IMR-90 (cell line): ENCODE results near the gene NPR2. TPM values are rescaled to one million over a fixed set of nuclear protein-coding genes. Genes with fewer than 3 reads are reported as not detected.

Experiments used
- ATAC-seq: fragments of 200-7000 bp; cut with Tn5 transposase; 2 replicates; pipeline ENCODE4 v1.9.1; 2020; ENCODE audit warnings: low read depth, mild to moderate bottlenecking, moderate library complexity
- BruUV-seq: library from RNA; stranded (reverse); fragments of 400-500 nt; replicated peaks from 2 replicates; lab custom pipeline; 2021; lab: Mats Ljungman, UMichigan
- CTCF ChIA-PET: fragments of 300-600 bp; formaldehyde crosslinking; extraction: SDS; loops from one replicate; lab custom pipeline; 2021; ENCODE audit warnings: antibody characterized with exemption; lab: Yijun Ruan, JAX
- POLR2A ChIA-PET: fragments of 300-600 bp; sonication (Branson Sonifier 250); formaldehyde crosslinking; loops from one replicate; lab custom pipeline; 2022; ENCODE audit warnings: antibody characterized with exemption; ENCODE audit not compliant: unreplicated experiment; lab: Charles Lee
- DNase-seq: peaks from one replicate; pipeline ENCODE4 v3.0.0; 2013
- H2AFZ ChIP-seq: replicated peaks from 2 replicates; pipeline ENCODE3; 2013; ENCODE audit warnings: low read length, mild to moderate bottlenecking; ENCODE audit not compliant: poor library complexity
- H2AK5ac ChIP-seq: 2 replicates; pipeline ENCODE4 v1.6.1; 2013; ENCODE audit warnings: low read depth, low read length, inconsistent platforms
- H2AK9ac ChIP-seq: replicated peaks from 2 replicates; pipeline ENCODE3; 2013; ENCODE audit warnings: mild to moderate bottlenecking, low read depth, low read length, moderate library complexity; ENCODE audit not compliant: poor library complexity
- H2BK120ac ChIP-seq: 2 replicates; pipeline ENCODE4 v1.6.1; 2013; ENCODE audit warnings: low read depth, low read length, inconsistent platforms
- H2BK15ac ChIP-seq: 3 replicates; pipeline ENCODE4 v1.6.1; 2013; ENCODE audit warnings: low read depth, low read length, inconsistent platforms
- H2BK20ac ChIP-seq: 2 replicates; pipeline ENCODE4 v1.6.1; 2013; ENCODE audit warnings: low read depth, mild to moderate bottlenecking, inconsistent platforms, low read length, moderate library complexity
- H2BK5ac ChIP-seq: 2 replicates; pipeline ENCODE4 v1.6.1; 2013; ENCODE audit warnings: mild to moderate bottlenecking, low read depth, low read length, inconsistent platforms; ENCODE audit not compliant: poor library complexity, severe bottlenecking
- H3K14ac ChIP-seq: replicated peaks from 2 replicates; pipeline ENCODE4 v1.6.1; 2013; ENCODE audit warnings: low read depth, low read length, inconsistent platforms
- H3K18ac ChIP-seq: 2 replicates; pipeline ENCODE4 v1.6.1; 2013; ENCODE audit warnings: low read depth, low read length, control low read depth
- H3K23ac ChIP-seq: 2 replicates; pipeline ENCODE4 v1.6.1; 2013; ENCODE audit warnings: low read depth, low read length, inconsistent platforms
- H3K27ac ChIP-seq: 2 replicates; pipeline ENCODE4 v1.5.1; 2013; ENCODE audit warnings: mild to moderate bottlenecking, control low read depth, low read length; ENCODE audit not compliant: insufficient read depth
- H3K27me3 ChIP-seq: 2 replicates; pipeline ENCODE4 v1.6.1; 2013; ENCODE audit warnings: low read length; ENCODE audit not compliant: control insufficient read depth, insufficient read depth
- H3K36me3 ChIP-seq: 2 replicates; pipeline ENCODE4 v1.6.1; 2013; ENCODE audit warnings: low read length, mixed read lengths; ENCODE audit not compliant: control insufficient read depth, insufficient read depth
- H3K4ac ChIP-seq: 2 replicates; pipeline ENCODE4 v1.6.1; 2013; ENCODE audit warnings: low read depth, low read length, inconsistent platforms
- H3K4me1 ChIP-seq: 2 replicates; pipeline ENCODE4 v1.6.1; 2013; ENCODE audit warnings: low read length, mixed read lengths; ENCODE audit not compliant: control insufficient read depth, insufficient read depth
- H3K4me2 ChIP-seq: 2 replicates; pipeline ENCODE4 v1.6.1; 2013; ENCODE audit warnings: low read depth, mild to moderate bottlenecking, control low read depth, low read length, moderate library complexity
- H3K4me3 ChIP-seq: 2 replicates; pipeline ENCODE4 v1.5.1; 2013; ENCODE audit warnings: low read depth, mild to moderate bottlenecking, control low read depth, low read length, moderate library complexity; ENCODE audit not compliant: insufficient read depth
- H3K56ac ChIP-seq: 2 replicates; pipeline ENCODE4 v1.6.1; 2013; ENCODE audit warnings: low read length, inconsistent platforms; ENCODE audit not compliant: insufficient read depth; ENCODE audit errors: extremely low read depth
- H3K79me1 ChIP-seq, 2 experiments: 2 replicates each; pipeline ENCODE4 v1.6.1; 2013; ENCODE audit warnings: low read length in 2 of 2, inconsistent platforms in 1 of 2, low read depth in 1 of 2
- H3K9ac ChIP-seq: 2 replicates; pipeline ENCODE4 v1.6.1; 2013; ENCODE audit warnings: low read depth, low read length, control low read depth
- H3K9me1 ChIP-seq: 2 replicates; pipeline ENCODE4 v1.6.1; 2013; ENCODE audit warnings: low read length, inconsistent platforms; ENCODE audit not compliant: insufficient read depth
- H3K9me3 ChIP-seq: 2 replicates; pipeline ENCODE4 v1.6.1; 2013; ENCODE audit warnings: low read length; ENCODE audit not compliant: control insufficient read depth, insufficient read depth
- H4K20me1 ChIP-seq: 2 replicates; pipeline ENCODE4 v1.6.1; 2013; ENCODE audit warnings: low read length, inconsistent platforms; ENCODE audit not compliant: insufficient read depth
- H4K5ac ChIP-seq: 2 replicates; pipeline ENCODE4 v1.6.1; 2013; ENCODE audit warnings: mild to moderate bottlenecking, low read depth, low read length, control low read depth
- H4K8ac ChIP-seq, 2 experiments: 2 replicates each; pipeline ENCODE4 v1.6.1; 2013; ENCODE audit warnings: low read depth in 2 of 2, low read length in 2 of 2, control low read depth in 1 of 2, inconsistent platforms in 1 of 2
- H4K91ac ChIP-seq: 2 replicates; pipeline ENCODE4 v1.6.1; 2013; ENCODE audit warnings: low read depth, low read length, inconsistent platforms; ENCODE audit not compliant: insufficient read depth
- BHLHE40 ChIP-seq: fragments of 150-350 bp; IDR thresholded peaks from 2 replicates; pipeline ENCODE4 v1.6.1; 2016; ENCODE audit warnings: mild to moderate bottlenecking, low read depth, low read length
- CEBPB ChIP-seq: IDR thresholded peaks from 2 replicates; pipeline ENCODE4 v1.6.1; 2012; ENCODE audit warnings: low read depth, low read length, improper control_type of control experiment
- FOS ChIP-seq: fragments of 150-350 bp; IDR thresholded peaks from 2 replicates; pipeline ENCODE4 v1.6.1; 2016; ENCODE audit warnings: low read depth, low read length
- MAFK ChIP-seq: IDR thresholded peaks from 2 replicates; pipeline ENCODE4 v1.6.1; 2012; ENCODE audit warnings: low read depth, low read length, improper control_type of control experiment
- MXI1 ChIP-seq: IDR thresholded peaks from 2 replicates; pipeline ENCODE4 v1.6.1; 2012; ENCODE audit warnings: low read depth, mild to moderate bottlenecking, low read length, moderate library complexity, borderline replicate concordance
- NFE2L2 ChIP-seq: fragments of 150-350 bp; IDR thresholded peaks from 2 replicates; pipeline ENCODE4 v1.6.1; 2016; ENCODE audit warnings: low read depth, mild to moderate bottlenecking, low read length
- POLR2A ChIP-seq: IDR thresholded peaks from 2 replicates; pipeline ENCODE4 v1.6.1; 2012; ENCODE audit warnings: mild to moderate bottlenecking, low read depth, low read length
- RAD21 ChIP-seq: IDR thresholded peaks from 2 replicates; pipeline ENCODE4 v1.6.1; 2012; ENCODE audit warnings: low read length, improper control_type of control experiment
- RFX5 ChIP-seq: IDR thresholded peaks from 2 replicates; pipeline ENCODE4 v1.8.0; 2012; ENCODE audit warnings: low read depth, mild to moderate bottlenecking, low read length, moderate library complexity
- SMC3 ChIP-seq: fragments of 150-350 bp; IDR thresholded peaks from 2 replicates; pipeline ENCODE4 v1.6.1; 2016; ENCODE audit warnings: low read depth, mild to moderate bottlenecking, antibody characterized with exemption, low read length, moderate library complexity
- WGBS, 2 experiments: methylation state at CpG; one replicate each; pipeline versions ENCODE4 v1.1.5 to v1.1.7; 2013; ENCODE audit warnings: missing lambda C conversion rate in 2 of 2; ENCODE audit not compliant: insufficient read length in 1 of 2; ENCODE audit errors: extremely low coverage in 2 of 2; 5-methylcytosine and 5-hydroxymethylcytosine counted together
- dilution Hi-C: fragments of 300-500 bp; cut with HindIII; formaldehyde crosslinking; loops from one replicate; pipeline ENCODE4 v1.14.3; 2018; ENCODE audit warnings: low sequenced_read_pairs; ENCODE audit not compliant: unreplicated experiment
- in situ Hi-C: fragments of 300-500 bp; cut with MboI; formaldehyde crosslinking; loops from 3 replicates; pipeline ENCODE4 v1.14.3; 2019; ENCODE audit warnings: low sequenced_read_pairs, inconsistent platforms, mixed read lengths
- intact Hi-C: fragments of 100-400 bp; cut with micrococcal nuclease; formaldehyde crosslinking; loops from 2 replicates; pipeline ENCODE4 v1.10.0; 2022
- polyA plus RNA-seq, 3 experiments: library from polyadenylated mRNA; depleted of rRNA; stranded (reverse); fragments of >200 nt; gene quantifications; 2 replicates each; pipeline ENCODE4 v1.2.3, GENCODE V29; 2012; ENCODE audit warnings: low replicate concordance in 1 of 3
- total RNA-seq: library from RNA; depleted of rRNA; stranded (reverse); fragments of >200 nt; gene quantifications from 2 replicates; pipeline ENCODE4 v1.2.3, GENCODE V29; 2012
- TF ChIP-seq, protein P1 (sequence below): fragments of 150-350 bp; IDR thresholded peaks from 2 replicates; pipeline ENCODE4 v1.6.1; 2017; ENCODE audit warnings: mild to moderate bottlenecking, antibody characterized with exemption, low read length, low read depth
- TF ChIP-seq, protein P2 (sequence below): conservative IDR thresholded peaks from 2 replicates; pipeline ENCODE4 v1.5.1; 2012; ENCODE audit warnings: mild to moderate bottlenecking, low read depth, low read length, improper control_type of control experiment
- TF ChIP-seq, protein P3 (sequence below): fragments of 150-350 bp; IDR thresholded peaks from 2 replicates; pipeline ENCODE4 v1.6.1; 2016; ENCODE audit warnings: low read depth, mild to moderate bottlenecking, low read length, moderate library complexity, borderline replicate concordance

NPR2 gene
- total and polyA plus RNA-seq, 2 of the 4 experiments (the other 2 are of a cell fraction) = 5.2 to 35.7 TPM

- Histone ChIP-seq H3K27me3 (peaks cover 5% of the 10 kb centered on the region), H3K36me3 (no peaks in the 10 kb centered on the region), H2BK15ac (peak overlapping the region; percentile 64; the same call in 2 of the 3 replicates), H2BK120ac (peak overlapping the region; percentile 79), H2BK20ac (peak overlapping the region; percentile 68), H3K4me3 (no peak overlapping the region), H3K9me3 (no peaks in the 10 kb centered on the region), H3K4me2 (peak overlapping the region; percentile 54; the same call in 1 of the 2 replicates), H4K8ac (peak overlapping the region; percentile 96 to 99), H4K20me1 (no peaks in the 10 kb centered on the region), H3K14ac (peak overlapping the region; percentile 82), H3K4me1 (peaks cover 28% of the 10 kb centered on the region), H3K79me1 (peaks cover 22 to 40% of the 10 kb centered on the region in 2 experiments), H2AK9ac (peak overlapping the region; percentile 97), H3K27ac (peak overlapping the region; percentile 68), H3K56ac (no peak overlapping the region; the same call in 1 of the 2 replicates), H3K9ac (peak overlapping the region; percentile 62), H2AK5ac (peak overlapping the region; percentile 75), H2BK5ac (peak overlapping the region; percentile 69), H3K9me1 (peaks cover 29% of the 10 kb centered on the region), H4K91ac (peak overlapping the region; percentile 82; the same call in 1 of the 2 replicates), H3K23ac (peak overlapping the region; percentile 91; the same call in 1 of the 2 replicates), H3K18ac (peak overlapping the region; percentile 71), H4K5ac (peak overlapping the region; percentile 100), H2AFZ (peak overlapping the region; percentile 93), H3K4ac (peak overlapping the region; percentile 99)
- in situ Hi-C loops (no loop called here), intact Hi-C loops (loop anchor here (1.0 to 2.0 kb wide), 5 partner anchors 22 to 155 kb away; partner anchors contain the start of gene SPAG8), dilution Hi-C loops (no loop called here)
- ChIA-PET POLR2A (interaction anchor here (0.8 kb wide), 1 partner anchor 92 kb away, joined by 3 read pairs; no protein-coding TSS in a partner anchor), CTCF (interaction anchor here (0.6 to 2.1 kb wide), 27 partner anchors 13 to 251 kb away, joined by 3 to 25 read pairs (median 3); partner anchors contain the start of genes OR13J1 and SPAG8)
- BruUV-seq = no TSS peak
- 58% methylated on average over 11 of the region's 37 CpGs; no CpG with 5 or more reads in 1 of the 2 experiments for WGBS, 2 experiments
- DNase-seq = peak; percentile 83
- ATAC-seq = peak; percentile 85
- TF ChIP-seq MXI1 (no peak), SMC3 (peak; percentile 78), FOS (no peak), MAFK (peak; percentile 12; the same call in 1 of the 2 replicates), NFE2L2 (no peak), RFX5 (no peak), CEBPB (no peak), BHLHE40 (no peak), RAD21 (peak; percentile 99), POLR2A (peak; percentile 47; the same call in 1 of the 2 replicates)
- TF ChIP-seq, protein P1, sequence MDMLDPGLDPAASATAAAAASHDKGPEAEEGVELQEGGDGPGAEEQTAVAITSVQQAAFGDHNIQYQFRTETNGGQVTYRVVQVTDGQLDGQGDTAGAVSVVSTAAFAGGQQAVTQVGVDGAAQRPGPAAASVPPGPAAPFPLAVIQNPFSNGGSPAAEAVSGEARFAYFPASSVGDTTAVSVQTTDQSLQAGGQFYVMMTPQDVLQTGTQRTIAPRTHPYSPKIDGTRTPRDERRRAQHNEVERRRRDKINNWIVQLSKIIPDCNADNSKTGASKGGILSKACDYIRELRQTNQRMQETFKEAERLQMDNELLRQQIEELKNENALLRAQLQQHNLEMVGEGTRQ = no peak
- TF ChIP-seq, protein P2, sequence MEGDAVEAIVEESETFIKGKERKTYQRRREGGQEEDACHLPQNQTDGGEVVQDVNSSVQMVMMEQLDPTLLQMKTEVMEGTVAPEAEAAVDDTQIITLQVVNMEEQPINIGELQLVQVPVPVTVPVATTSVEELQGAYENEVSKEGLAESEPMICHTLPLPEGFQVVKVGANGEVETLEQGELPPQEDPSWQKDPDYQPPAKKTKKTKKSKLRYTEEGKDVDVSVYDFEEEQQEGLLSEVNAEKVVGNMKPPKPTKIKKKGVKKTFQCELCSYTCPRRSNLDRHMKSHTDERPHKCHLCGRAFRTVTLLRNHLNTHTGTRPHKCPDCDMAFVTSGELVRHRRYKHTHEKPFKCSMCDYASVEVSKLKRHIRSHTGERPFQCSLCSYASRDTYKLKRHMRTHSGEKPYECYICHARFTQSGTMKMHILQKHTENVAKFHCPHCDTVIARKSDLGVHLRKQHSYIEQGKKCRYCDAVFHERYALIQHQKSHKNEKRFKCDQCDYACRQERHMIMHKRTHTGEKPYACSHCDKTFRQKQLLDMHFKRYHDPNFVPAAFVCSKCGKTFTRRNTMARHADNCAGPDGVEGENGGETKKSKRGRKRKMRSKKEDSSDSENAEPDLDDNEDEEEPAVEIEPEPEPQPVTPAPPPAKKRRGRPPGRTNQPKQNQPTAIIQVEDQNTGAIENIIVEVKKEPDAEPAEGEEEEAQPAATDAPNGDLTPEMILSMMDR = peak; percentile 97
- TF ChIP-seq, protein P3, sequence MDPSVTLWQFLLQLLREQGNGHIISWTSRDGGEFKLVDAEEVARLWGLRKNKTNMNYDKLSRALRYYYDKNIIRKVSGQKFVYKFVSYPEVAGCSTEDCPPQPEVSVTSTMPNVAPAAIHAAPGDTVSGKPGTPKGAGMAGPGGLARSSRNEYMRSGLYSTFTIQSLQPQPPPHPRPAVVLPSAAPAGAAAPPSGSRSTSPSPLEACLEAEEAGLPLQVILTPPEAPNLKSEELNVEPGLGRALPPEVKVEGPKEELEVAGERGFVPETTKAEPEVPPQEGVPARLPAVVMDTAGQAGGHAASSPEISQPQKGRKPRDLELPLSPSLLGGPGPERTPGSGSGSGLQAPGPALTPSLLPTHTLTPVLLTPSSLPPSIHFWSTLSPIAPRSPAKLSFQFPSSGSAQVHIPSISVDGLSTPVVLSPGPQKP = no peak
These were observed 750 bp upstream of the NPR2 start for GRCh38 chr9:35790385-35791296.
